Stomach (tissue), 4 donors: ENCODE measurements around the gene DCN.

Experiments
- EP300 ChIP-seq: sonication (generic); formaldehyde crosslinking; IDR thresholded peaks from one replicate; pipeline ENCODE4 v1.6.1; 2017; ENCODE audit warnings: antibody characterized with exemption
- POLR2A ChIP-seq, 4 donors: fragments of 450-650 bp; IDR thresholded peaks; one replicate each; pipeline ENCODE4 v1.6.1; 2016; ENCODE audit warnings: antibody characterized with exemption in 4 of 4, control low read depth in 2 of 4, mild to moderate bottlenecking in 1 of 4, moderate library complexity in 1 of 4
- POLR2AphosphoS5 ChIP-seq, 3 donors: sonication (generic); formaldehyde crosslinking; IDR thresholded peaks; one replicate each; pipeline ENCODE4 v1.6.1; 2016; ENCODE audit warnings: antibody characterized with exemption in 3 of 3
- TF ChIP-seq, protein P1 (sequence below), 7 experiments: fragments of 450-650 bp in 4 of 7; fragments of 200-600 bp in 3 of 7; sonication (generic) in 3 of 7; IDR thresholded peaks; one replicate each; pipeline ENCODE4 v1.5.1; 2016 to 2019; ENCODE audit warnings: antibody characterized with exemption in 7 of 7, control low read depth in 2 of 7, mild to moderate bottlenecking in 1 of 7

DNA sequence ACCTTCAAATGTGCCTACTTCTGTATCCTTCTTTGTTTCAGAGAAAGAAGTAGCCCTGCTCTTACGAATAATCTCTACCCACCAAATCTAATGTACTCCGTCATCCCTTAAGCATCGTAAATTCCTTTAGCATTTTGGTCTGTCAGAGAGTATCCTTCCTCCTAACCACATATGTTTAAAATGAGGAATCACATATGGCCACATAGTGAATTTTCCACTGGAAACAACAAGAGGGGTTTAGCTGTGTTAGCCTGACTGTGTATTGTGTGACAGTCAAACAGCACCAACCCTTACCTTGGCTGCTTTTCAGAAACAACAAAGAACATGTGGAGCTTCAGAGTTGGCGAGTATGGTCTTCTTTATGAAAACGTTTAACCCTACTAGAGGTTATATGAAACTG lies 76.8 kb downstream of the DCN start:
- TF ChIP-seq, protein P1, sequence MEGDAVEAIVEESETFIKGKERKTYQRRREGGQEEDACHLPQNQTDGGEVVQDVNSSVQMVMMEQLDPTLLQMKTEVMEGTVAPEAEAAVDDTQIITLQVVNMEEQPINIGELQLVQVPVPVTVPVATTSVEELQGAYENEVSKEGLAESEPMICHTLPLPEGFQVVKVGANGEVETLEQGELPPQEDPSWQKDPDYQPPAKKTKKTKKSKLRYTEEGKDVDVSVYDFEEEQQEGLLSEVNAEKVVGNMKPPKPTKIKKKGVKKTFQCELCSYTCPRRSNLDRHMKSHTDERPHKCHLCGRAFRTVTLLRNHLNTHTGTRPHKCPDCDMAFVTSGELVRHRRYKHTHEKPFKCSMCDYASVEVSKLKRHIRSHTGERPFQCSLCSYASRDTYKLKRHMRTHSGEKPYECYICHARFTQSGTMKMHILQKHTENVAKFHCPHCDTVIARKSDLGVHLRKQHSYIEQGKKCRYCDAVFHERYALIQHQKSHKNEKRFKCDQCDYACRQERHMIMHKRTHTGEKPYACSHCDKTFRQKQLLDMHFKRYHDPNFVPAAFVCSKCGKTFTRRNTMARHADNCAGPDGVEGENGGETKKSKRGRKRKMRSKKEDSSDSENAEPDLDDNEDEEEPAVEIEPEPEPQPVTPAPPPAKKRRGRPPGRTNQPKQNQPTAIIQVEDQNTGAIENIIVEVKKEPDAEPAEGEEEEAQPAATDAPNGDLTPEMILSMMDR (IDR thresholded peaks at IDR 0.05) = no peak
- TF ChIP-seq POLR2AphosphoS5 (IDR thresholded peaks at IDR 0.05) (no peak), POLR2A (IDR thresholded peaks at IDR 0.05) (no peak), EP300 (no peak)
